ENCODE measurements around the gene C1orf56.
"Not testable (repeated sequence)": the region's sequence is repeated elsewhere in the genome, so short reads cannot be mapped to it uniquely, and the experiment has no call there.

Gene C1orf56

DNA sequence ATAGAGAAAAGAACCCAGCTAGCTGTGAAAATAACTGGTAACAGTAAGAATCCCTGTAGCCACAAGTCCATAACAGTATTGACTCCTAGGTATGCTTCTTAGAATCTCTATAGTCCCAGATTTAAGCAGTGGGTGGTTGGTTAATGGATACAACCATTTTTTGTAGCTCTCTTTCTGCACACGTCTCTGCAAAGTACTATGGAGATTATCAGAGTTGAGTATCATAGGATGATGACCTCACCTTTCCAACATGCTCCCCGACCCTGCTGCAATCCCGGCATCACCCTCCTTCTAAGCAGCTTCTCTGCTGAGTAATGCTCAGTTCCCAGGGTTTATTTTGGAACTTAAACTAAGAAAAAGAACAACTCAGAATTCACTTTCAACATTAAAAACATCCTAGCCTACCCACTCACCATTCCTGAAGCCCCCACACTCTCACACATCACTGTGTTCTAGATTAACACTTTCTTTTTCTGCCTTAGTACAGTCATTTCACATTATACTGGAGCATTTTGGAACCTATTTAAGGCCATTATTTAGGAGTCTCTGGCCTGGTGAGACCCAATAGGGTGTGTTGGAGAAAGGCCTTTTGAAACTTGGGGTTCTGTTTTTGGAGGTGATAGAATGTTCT is 15.3 kb downstream of the C1orf56 start:
- no peak for ATAC-seq

DNA sequence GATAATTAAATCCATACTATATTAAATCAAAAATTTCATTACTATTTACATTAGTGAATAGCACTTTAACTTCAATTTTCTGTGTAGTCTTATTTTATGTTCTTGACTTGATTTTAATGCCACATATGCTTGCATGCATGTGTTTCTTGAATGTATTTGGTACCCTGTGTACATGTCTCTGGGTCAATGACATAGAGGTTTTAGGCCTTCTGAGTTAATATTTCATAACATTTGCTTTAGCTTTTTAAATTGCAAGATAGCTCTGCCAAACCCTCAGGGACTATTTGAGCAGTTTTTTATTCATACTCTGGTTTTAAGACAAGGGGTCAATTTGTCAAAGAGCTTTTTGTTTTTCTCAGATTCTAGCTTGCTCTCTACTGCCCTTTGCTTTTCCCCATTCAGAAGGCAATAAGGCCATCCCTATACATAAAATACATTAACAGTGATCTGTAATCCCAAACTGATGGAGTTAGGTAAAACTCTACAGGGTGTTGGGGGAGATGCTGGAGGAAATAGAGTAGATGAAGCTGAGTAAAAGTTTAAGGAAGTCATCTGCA is 17.6 kb downstream of the C1orf56 start:
- no peak for ATAC-seq

DNA sequence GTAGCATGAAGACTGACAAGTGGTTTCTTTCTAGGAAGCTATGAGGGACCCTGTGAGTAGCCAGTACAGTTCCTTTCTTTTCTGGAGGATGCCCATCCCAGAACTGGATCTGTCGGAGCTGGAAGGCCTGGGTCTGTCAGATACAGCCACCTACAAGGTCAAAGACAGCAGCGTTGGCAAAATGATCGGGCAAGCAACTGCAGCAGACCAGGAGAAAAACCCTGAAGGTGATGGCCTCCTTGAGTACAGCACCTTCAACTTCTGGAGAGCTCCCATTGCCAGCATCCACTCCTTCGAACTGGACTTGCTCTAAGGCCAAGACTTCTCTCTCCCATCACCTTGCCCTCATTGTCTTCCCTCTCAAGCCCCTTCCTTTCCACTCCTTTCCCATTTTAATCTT is 19.6 kb downstream of the C1orf56 start:
- no peak for ATAC-seq

DNA sequence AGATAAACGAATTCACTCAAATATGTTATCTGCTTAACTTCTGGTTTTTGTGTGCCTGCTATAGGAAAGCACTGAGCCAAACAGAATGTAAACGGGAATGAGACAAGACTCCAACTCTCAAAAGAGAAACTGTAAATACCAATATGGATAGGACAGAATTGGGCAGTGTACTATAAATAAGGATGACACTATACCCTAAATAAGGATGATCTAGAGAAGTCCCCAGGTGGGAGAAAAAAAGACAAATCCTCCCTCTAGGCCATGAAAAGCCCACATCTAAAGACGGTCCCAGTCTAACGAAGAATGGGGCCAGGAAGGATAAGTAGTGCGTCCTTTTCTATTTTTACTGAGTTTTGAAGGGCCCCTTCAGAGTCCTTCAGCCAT is 21.5 kb downstream of the C1orf56 start:
- ATAC-seq, result no peak

DNA sequence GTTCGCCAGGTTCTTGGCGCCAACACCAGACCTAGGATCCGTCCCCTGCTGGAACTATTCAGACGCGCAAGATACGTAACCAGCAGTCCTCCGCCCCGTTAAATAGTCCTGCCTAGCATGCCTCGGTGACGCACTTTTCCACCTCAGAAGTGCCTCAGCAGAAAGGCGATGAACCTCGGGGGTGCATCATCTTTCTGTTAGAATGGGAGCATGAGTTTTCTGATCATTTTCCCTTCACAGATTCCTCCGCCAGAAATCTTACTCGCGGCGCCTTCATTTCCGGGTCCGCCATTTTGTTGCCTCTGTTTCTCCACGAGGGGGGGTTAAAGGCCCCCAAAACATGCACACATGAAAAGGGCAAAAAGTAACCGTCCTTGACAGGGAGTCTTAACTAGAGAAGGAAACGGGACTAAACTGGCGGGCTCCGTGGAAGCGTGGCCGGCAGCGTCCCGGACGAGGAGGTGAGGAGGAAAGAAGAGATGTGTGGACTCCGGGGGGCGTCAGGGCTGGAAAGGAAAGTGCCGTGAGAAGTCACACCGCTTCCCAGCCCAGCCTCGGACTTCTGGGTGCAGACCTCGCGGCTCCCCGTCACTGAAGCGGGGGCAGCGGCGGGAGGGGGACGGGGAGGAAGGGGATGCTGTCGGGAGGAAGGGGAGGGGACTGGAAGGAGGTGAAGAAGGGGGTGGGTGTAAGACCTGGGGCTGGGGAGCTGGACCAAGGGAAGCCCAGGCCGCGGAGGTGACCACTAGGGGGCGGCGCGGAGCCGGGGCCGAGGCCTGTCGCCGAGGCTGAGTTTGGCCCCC is 23.1 kb downstream of the C1orf56 start, which contains the start of gene GABPB2:
Gene GABPB2 (plus strand): TSS at position 288 of the 803 bp plus-strand sequence. CDS start 17,429 bp downstream, outside the sequence.
- ATAC-seq, result peak; percentile 86 to 91

DNA sequence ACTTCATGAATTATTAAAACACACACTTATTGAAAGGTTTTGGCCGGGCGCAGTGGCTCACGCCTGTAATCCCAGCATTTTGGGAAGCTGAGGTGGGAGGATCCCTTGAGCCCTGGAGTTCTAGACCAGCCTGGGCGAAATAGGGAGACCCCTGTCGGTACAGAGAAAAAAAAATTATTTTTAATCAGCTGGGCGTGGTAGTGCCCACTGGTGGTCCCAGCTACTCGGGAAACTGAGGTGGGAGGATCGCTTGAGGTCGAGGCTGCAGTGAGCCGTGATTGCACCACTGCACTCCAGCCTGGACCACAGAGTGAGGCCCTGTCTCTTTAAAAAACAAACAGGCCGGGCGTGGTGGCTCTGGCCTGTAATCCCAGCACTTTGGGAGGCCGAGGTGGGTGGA is 24.7 kb downstream of the C1orf56 start:
- ATAC-seq, result no peak

DNA sequence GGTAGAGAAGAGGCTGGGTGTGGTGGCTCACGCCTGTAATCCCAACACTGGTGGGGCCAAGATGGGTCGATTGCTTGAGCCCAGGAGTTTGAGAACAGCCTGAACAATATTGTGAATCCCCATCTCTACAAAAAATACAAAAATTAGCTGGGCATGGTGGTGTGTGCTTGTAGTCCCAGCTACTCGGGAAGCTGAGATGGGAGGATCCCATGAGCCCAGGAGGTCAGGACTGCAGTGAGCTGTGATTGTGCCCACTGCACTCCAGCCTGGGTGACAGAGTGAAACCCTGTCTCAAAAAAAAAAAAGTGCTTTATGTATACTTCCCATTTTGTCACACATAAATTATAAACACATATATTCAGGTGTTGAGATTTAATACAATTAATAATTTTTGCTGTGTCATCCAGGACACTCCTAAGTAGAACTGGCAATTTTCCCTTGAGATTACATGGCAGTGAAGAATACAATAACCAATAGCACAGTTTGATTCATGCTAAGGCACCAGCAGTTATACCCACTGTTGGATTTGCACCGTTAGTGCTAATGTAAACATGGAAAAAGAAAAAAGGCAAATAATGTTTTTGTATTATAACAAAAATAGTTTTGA is 38.5 kb downstream of the C1orf56 start:
- no peak for ATAC-seq

DNA sequence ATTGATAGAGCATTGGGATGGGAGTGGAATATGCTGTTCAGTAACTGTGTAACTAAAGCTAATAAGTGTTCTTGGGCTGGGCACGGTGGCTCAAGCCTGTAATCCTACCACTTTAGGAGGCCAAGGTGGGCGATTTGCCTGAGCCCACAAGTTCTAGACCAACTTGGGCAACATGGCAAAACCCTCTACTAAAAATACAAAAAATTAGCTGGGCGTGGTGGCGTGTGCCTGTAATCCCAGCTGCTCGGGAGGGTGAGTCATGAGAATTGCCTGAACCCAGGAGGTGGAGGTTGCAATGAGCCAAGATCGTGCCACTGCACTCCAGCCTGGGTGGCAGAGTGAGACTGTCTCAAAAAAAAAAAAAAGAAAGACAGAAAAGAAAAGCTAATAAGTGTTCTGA is 49.9 kb downstream of the C1orf56 start:
- not testable (repeated sequence) for ATAC-seq

DNA sequence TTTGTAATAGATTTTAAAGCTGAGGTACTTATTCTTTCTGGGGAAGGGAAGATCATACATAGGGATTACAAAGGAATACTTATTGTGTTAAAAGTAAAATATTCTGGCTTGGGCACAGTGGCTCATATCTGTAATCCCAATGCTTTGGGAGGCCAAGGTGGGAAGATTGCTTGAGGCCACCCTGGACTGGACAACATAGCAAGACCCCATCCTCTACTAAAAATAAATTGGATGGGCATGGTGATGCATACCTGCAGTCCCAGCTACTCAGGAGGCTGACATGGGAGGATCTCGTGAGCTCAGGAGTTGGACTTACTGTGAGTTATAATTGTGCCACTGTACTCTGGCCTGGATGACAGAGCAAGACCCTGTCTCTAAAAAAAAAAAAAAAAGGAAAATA is 50.6 kb downstream of the C1orf56 start:
- no peak for ATAC-seq

Data from activated CD4-positive, CD25-positive, alpha-beta regulatory T cell treated with anti-CD3 and anti-CD28 coated beads, Interleukin-2, amount 50 U/mL, for 24 hours (primary cell).